Erythroblast (primary cell): ENCODE measurements around the gene SHD.

ENCODE experiments used
- GATA1 ChIP-seq: IDR thresholded peaks from 2 replicates; pipeline ENCODE4 v1.6.1; 2011; ENCODE audit warnings: low read depth, mild to moderate bottlenecking, control low read depth, low read length, moderate library complexity
- POLR2A ChIP-seq: IDR thresholded peaks from 2 replicates; pipeline ENCODE4 v1.6.1; 2011; ENCODE audit warnings: mild to moderate bottlenecking, low read length

- TF ChIP-seq POLR2A = no peak
- no peak for TF ChIP-seq GATA1
Observed at GRCh38 chr19:4334929-4335570, 56.0 kb downstream of the SHD start.
